CD4-positive, alpha-beta T cell treated with Interleukin-17A for 4 hours (primary cell): ENCODE data around the gene MAP4.
"Not testable (repeated sequence)": the region's sequence is repeated elsewhere in the genome, so short reads cannot be mapped to it uniquely, and the experiment has no call there.

Source experiments
- DNase-seq: peaks from one replicate; pipeline ENCODE4 v3.0.0-alpha.2; 2020; ENCODE audit warnings: mixed read lengths

The MAP4 gene

GRCh38 chr3:48015431-48016180 lies 610 bp downstream of the MAP4 start:
- no peak for DNase-seq

- no peak for DNase-seq
Measured at GRCh38 chr3:48014358-48014757, 1.9 kb downstream of the MAP4 start.

GRCh38 chr3:48013288-48013980 lies 2.8 kb downstream of the MAP4 start:
- DNase-seq: no peak

- DNase-seq: no peak
Measured at GRCh38 chr3:48012659-48013058, 3.6 kb downstream of the MAP4 start.

- DNase-seq: not testable (repeated sequence)
Measured at GRCh38 chr3:48008066-48008465, 8.2 kb downstream of the MAP4 start.

GRCh38 chr3:48007361-48007760 lies 8.9 kb downstream of the MAP4 start:
- not testable (repeated sequence) for DNase-seq

GRCh38 chr3:48006794-48007193 lies 9.4 kb downstream of the MAP4 start:
- not testable (repeated sequence) for DNase-seq

GRCh38 chr3:48004694-48005093 lies 11.5 kb downstream of the MAP4 start:
- no peak for DNase-seq

GRCh38 chr3:48002787-48003186 lies 13.4 kb downstream of the MAP4 start:
- DNase-seq: no peak

- no peak for DNase-seq
Measured at GRCh38 chr3:48001991-48002390, 14.2 kb downstream of the MAP4 start.

GRCh38 chr3:48000212-48000611 lies 16.0 kb downstream of the MAP4 start:
- no peak for DNase-seq

GRCh38 chr3:47996440-47996839 lies 19.8 kb downstream of the MAP4 start:
- no peak for DNase-seq

- no peak for DNase-seq
Measured at GRCh38 chr3:47994180-47994579, 22.0 kb downstream of the MAP4 start.

- no peak for DNase-seq
Measured at GRCh38 chr3:47991341-47991740, 24.9 kb downstream of the MAP4 start.

- peak; percentile 77 for DNase-seq
Measured at GRCh38 chr3:47989981-47990440, 26.2 kb downstream of the MAP4 start.

- DNase-seq: no peak
Measured at GRCh38 chr3:47985381-47985780, 30.8 kb downstream of the MAP4 start.

- DNase-seq: no peak
Measured at GRCh38 chr3:47984075-47984728, 32.0 kb downstream of the MAP4 start.

GRCh38 chr3:47980795-47981194 lies 35.4 kb downstream of the MAP4 start:
- DNase-seq: no peak

- DNase-seq: no peak
Measured at GRCh38 chr3:47979070-47979469, 37.1 kb downstream of the MAP4 start.

- no peak for DNase-seq
Measured at GRCh38 chr3:47978386-47978785, 37.8 kb downstream of the MAP4 start.

GRCh38 chr3:47976135-47976732 lies 40.0 kb downstream of the MAP4 start:
- DNase-seq: no peak

- DNase-seq: no peak
Measured at GRCh38 chr3:47974974-47975470, 41.2 kb downstream of the MAP4 start.

- DNase-seq: no peak
Measured at GRCh38 chr3:47971081-47971480, 45.1 kb downstream of the MAP4 start.
